Activated T-cell treated with anti-CD3 and anti-CD28 coated beads, Interleukin-2, amount 50 U/mL, for 1 hour (primary cell): ENCODE results near the gene RFX2.
"Not testable (repeated sequence)": the region's sequence is repeated elsewhere in the genome, so short reads cannot be mapped to it uniquely, and the experiment has no call there.

ENCODE experiments used
- DNase-seq: peaks from one replicate; pipeline ENCODE4 v3.0.0-alpha.2; 2020

Gene RFX2

DNA sequence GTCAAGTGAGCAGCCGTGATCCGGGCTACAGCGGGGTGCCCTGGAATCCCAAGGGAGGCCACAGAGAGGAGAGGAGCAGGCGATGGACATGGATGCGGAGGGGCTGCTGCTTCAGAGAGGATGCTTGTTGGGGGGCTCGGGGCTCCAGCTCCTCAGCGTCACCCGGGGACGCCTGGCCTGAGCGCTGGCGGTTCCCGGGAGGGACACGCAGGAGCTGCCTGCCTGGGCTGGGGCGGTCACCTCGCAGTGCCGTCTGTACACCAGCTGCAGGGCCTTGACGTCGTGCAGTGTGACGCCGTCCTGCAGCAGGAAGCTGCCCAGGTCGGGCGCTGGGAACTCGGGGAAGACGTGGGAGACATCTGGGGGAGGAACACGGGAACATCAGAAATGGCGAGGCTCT, 102.4 kb downstream of the RFX2 start:
- DNase-seq, result no peak

DNA sequence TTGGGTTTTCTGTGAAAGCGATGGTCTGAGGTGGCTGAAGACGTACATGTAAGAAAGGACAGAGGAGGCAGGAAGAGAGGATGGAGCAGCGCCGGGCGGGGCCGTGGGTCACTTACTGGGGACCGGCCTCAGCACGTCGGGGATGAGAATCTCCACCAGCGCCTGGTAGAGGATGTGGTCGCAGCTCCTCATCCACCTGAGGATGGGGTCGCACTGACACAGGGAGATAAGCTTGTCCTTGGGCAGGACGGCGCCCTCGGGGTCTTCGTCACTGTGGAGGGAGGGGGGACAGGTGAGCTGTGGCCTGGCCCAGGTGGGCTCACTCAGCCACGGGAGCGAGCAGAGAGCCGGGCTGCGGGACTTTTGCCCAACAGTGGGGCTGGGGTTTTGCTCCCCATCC, 103.4 kb downstream of the RFX2 start:
- DNase-seq, result no peak

DNA sequence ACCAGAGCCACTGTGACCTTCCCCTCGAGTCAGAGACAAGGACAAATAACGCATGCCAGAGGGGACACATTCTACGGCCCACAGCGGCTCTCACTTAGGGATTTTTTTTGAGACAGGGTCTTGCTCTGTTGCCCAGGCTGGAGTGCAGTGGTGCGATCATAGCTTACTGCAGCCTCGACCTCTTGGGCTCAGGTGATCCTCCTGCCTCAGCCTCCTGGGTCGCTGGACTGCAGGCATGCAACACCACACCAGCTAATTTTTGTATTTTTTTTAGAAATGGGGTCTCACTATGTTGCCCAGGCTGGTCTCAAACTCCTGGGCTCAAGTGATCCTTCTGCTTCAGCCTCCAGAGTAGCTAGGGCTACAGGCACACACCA, 104.2 kb downstream of the RFX2 start:
- DNase-seq, result not testable (repeated sequence)

DNA sequence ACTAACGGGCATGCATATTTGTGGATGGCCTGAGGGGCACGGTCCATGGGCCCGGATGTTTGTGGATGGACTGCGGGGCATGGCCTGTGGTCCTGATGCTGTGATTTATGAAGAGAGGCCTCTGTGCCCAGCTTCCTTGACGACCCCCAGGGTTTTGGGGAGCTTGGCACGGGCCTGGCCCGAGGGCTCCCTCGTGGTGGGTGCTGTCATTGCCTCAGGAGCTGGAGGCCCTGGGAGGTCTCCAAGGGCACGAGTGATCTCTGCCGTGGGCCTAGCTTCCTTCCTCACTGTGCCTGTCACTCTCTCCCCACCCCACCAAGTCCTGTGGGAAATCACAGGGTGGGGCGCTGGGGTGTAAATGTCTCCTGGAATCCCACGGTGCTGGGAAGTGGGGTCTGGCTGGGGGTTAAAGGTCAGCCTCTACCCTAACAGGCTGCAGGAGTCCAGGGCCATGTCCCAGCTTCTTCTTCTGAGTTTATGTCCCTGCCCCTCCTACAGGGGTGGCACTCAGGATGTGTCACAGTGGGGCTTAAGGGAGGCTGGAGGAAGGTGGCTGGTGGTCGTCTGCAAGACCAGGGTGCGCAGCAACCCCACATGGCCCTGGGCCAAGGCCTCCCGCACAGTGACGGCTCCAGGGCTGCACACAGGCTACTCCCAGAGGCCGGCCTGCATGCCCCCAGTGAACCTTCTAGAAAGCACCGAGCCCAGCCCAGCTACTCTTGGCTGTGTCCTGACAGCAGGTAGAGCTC, 104.8 kb downstream of the RFX2 start:
- no peak for DNase-seq

DNA sequence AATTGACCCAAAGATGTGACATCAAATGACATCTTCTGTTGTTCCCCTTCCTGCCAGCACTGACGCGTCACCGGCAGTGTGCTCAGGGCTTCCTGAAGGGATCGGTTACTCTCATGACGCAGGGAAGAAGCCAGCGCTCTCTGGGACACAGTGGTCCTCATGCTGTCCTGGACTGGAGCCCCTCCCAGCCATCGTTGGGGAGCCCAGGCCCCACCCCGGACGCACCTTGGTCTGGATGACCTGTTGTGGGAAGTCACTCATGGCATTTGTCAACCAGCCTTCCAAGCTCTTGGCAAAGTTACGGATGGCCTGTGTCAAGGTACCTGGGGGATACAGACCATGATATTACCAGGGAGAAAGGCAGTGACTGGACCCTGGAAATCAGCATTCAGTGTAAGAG, 106.3 kb downstream of the RFX2 start:
- DNase-seq, result no peak

DNA sequence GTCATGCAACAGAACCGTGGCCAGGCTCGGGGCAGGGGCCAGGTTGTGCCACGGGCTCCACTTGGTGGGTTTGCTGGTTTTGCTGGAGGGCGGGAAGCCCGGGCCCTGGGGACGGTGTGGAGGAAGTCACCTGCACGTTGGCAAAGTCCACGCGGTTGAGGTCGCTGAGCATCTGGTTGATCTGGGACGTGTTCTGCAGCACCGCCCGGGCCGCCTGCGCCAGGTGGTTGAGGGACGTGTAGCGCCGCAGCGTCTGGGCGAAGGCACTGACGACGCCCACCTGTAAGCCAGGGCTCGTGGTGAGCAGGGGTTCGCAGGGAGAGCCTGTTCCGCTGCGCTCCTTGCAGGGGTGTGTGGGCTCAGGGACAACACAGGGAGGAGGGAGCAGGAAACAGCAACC, 107.7 kb downstream of the RFX2 start:
- DNase-seq, result no peak

DNA sequence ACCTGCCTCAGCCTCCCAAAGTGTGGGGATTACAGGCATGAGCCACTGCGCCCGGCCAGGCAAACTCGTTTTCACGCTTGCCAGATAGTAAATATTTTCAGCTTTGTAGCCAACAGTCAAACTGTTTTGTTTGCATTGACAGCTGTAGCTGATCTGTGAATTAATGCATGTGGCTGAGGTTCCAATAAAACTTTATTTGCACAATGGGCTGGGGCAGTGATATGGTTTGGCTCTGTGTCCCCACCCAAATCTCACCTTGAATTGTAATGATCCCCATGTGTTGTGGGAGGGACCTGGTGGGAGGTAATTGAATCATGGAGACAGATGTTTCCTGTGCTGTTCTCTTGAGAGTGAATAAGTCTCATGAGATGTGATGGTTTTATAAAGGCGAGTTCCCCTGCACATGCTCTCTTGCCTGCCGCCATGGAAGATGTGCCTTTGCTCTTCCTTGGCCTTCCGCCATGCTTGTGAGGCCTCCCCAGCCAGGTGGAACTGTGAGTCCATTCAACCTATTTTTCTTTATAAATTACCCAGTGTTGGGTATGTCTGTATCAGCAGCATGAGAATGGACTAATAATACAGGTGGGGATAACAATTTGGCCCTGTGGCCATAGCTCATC, 110.0 kb downstream of the RFX2 start:
- DNase-seq, result no peak

DNA sequence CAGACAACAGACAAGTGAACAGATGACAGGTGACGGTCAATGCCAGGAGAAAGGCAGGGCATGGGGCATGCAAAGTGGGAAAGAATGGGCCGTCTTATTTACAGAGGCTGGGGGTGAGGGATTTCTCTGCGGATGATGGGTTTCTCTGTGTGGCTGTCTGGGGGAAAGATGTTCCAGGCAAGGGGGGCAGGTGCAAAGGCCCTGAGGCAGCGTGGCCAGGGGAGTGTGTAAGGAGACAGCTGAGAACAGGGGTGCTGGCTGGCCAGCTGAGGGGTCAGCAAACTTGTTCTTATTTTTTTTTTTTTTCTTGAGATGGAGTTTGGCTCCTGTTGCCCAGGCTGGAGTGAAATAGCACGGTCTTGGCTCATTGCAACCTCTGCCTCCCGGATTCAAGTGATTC, 110.6 kb downstream of the RFX2 start:
- no peak for DNase-seq

DNA sequence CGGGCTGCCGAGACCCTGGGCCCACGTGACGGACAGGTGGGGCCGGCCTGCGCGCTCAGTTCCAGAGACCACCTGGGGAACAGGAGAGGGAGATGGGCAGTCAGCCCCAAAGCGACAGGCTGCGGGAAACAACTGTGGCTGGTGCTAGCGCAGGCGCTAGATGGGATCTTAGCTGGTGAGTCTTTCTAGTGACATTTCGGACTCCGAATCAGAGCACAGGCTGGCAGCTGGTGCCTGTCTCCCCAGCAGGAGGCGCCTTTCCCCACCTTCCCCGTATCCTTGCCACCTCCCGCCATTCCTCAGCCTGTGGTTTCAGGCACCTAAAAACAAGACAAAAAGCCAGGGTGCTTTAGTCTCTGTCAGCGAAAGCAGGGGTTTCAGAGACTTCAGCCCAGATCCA, 112.9 kb downstream of the RFX2 start:
- DNase-seq, result no peak

DNA sequence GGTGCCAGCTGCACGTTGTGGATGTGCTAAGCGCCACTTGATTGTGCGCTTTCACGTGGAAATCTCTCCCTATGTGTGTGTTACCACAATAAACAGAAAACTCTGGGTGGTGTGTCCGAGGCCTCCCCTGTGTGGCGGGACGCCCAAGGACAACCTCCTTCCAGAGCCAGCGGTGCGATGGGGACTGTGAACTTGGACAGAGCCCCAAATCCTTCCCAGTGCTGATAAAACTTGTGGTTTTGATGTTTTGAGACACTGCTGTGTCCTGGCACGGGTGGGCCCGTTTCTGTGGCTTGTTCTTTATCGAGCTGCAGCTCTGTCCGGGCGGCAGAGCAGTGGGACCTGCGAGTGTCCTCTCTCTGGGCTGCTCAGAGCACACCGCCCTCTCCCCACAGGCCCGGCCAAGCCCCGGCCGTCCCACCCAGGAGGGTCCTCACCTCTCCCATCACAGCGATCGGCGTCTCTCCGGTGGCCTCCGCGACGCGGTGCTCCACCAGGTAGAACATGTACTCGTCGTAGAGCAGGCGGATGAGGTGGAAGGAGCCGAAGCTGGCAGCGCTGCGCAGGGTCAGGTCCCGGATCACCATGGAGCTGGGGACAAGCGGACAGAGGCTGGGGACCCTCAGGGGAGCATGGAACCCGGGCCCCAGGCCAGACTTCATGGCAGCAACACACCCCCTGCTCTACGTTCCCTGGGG, 113.5 kb downstream of the RFX2 start:
- DNase-seq, result no peak

DNA sequence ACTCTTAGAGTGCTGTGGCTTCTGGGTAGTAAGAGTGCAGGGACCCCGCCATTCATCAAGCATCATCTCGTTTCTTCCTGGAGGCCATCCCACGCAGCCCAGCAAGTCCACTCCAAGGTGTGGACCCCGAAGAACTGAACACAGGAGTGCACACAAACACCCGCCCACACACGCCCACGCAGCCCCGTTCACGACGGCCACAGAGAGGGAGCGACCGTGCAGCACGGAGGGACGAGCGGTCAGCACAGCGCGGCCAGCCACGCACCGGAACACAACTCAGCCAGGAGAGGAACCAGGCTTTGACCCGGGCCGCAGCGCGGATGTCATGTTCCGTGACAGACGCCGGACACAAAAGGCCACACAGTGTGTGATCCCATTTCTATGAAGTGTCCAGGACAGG, 114.2 kb downstream of the RFX2 start:
- no peak for DNase-seq

DNA sequence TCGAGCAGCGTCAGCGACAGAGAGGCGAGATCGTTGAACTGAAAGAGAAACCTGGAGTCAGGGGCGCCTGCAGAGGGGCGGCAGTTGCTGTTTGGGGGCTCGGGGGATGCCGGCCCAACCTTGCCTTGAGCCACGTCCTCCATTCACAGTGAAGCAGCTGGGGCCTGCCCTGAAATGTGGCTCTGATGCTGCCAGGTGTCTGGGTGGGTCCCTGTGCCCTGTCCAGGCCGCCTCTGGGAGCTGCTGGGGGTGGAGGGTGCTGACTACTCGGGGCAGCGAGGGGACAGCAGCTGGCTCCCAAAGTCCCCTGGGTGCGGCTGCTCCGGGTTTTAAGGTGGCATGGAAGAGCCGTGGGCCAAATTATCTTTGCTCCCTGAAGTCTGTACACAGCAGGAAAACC, 114.7 kb downstream of the RFX2 start:
- DNase-seq, result no peak

DNA sequence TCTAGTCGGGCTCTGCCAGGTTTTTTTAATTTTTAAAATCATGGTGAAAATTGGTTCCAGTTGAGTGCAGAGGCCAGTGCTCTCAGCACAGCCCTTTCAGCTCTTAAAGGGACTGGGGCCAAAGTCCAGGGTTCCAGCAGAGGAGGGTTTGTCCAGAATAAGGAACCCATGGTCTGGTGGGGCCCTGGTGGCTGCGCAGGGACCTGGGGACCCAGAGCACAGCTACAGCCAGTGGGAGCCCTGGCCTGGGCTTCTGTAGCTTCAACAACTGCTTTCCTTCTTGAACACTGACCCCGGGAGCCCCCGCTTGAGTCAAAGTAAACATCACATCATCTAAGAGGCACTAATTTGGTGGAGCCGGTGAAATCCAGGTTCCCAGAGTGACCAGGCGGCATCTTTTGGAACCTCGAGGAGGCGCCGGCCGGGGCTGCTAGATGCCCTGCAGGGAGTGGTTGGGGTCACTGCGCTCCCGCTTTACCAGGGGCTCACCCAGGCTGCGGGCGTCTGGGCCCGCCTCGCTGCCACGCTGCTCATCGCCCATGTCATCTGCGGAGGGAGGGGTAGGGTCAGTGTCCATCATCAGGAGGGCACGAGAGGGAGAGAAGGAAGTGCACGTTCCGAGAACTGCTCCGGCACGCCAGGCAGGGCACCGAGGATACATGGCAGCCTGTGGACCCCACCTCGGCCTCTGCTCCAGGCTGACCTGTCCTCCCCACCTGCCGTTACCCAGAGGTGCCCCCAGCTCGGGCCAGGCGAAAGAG, 115.7 kb downstream of the RFX2 start:
- DNase-seq, result no peak

DNA sequence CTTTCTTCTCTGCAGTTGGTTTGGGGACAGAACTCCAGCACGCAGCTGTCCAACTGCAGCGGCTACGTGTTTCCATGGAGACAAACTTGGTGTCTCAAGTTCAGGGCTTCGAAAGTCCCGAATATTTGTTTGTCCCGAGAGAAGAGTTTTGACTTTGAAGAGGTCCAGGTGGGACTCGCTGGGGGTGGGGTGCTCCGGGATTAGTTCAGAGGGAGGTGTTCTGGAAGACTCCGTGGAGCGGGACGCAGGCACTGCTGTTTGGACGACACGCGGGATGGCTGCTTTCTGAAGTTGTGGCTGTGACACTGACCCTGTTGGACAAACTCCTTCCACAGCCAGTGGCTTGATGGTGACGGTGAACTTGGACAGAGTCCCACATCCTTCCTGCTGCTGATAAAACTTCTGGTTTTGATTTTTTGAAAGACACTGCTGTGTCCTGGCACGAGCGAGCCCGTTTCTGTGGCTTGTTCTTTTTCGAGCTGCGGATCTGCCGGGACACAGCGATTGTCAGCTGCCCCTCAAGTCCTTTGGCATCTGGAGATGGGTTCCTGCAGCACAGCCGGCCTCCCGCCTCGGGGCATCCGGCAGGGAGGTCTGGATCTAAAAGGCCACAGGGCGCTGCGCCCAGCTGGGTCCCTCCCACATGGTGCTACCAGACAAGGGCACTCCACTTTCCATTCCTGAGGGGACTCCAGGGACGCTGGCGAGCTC, 116.5 kb downstream of the RFX2 start:
- DNase-seq, result no peak

DNA sequence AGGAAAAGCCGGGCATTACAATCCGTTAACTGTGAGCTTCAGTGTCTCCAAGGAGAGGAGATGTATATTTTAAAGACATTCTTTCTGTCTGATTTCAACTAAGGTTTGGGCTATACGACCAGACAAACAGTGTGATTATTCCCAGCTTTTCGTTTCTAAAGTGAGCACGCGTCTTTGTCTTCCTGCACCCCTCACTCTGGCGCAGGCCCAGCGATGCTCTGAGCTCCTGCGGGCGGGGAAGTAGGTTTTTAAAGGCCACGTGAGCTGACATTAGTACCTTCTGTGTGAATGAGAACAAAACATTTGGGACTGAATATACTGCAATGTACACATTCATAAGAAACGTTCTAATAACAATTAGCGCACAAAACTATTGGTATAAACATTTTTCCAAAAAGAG, 117.1 kb downstream of the RFX2 start:
- no peak for DNase-seq

DNA sequence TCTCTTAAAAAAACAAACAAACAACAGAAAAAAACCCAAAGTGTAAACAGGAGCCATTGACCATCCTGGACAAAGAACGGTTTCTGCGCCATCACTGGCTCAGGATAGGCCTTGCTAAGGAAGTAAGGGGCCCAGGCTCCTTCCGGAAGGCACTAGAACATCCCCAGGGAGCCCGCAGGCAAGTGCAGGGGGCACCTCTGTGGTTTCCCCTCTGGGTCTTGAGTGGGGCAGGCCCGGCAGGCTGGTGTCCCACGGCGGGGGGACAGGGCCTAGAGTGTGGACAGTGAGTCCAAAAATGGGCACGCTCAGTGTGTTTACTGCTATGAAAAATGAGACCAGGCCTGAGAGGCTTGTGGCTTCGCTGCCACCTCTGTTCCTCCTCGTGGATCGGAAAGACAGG, 117.5 kb downstream of the RFX2 start:
- no peak for DNase-seq

DNA sequence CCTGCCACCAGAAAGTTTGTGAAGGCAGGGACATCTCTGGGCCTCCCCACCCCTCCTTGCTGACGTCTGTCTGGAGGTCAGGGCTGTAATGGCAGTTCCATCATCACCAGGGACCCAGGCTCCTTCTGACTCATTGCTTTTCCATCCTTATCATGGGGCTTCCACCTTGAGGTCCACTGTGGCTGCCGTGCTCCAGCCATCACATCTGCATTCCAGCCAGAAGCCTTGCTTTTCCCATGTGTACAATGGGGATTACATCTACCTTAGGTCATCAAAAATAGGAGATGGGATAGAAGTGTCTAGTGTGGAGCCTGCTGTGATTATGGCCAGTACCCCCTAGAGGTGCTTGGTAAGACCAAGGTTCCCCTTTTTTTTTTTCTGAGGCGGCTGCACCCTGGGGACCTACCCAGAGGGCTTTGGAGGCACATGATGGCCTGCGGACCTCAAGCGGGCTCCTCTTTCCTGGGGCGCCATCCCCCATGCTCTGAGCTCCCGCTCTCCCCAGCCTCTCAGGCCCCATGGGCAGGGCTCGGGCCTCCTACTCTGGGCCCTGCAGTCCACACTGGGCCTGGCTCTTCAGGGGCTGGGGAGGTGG, 119.0 kb downstream of the RFX2 start:
- no peak for DNase-seq

DNA sequence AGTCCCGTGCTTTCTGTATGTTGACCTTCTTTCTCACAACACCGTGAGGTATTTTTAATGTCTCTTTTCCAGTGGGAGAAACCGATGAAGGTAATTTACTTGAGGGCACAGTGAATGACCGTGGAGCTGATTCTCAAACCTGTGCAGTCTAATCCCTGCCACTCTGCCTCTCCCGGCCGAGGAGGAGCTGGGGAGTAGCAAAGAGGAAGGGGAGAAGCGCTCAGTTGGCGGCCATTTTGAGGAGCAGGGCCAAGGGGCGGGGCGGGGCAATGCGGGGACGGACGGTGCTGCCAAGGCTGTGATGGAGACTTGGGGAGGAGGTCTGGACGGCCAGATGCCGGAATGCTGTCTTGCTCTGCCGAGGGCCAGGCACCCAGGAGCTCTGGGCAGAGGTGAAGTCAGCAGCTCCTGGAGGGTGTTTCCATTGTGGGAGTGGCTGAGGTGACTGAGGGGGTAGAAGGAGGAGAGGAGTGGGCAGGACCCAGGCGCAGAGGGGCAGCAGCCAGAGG, 120.0 kb downstream of the RFX2 start:
- DNase-seq, result no peak

DNA sequence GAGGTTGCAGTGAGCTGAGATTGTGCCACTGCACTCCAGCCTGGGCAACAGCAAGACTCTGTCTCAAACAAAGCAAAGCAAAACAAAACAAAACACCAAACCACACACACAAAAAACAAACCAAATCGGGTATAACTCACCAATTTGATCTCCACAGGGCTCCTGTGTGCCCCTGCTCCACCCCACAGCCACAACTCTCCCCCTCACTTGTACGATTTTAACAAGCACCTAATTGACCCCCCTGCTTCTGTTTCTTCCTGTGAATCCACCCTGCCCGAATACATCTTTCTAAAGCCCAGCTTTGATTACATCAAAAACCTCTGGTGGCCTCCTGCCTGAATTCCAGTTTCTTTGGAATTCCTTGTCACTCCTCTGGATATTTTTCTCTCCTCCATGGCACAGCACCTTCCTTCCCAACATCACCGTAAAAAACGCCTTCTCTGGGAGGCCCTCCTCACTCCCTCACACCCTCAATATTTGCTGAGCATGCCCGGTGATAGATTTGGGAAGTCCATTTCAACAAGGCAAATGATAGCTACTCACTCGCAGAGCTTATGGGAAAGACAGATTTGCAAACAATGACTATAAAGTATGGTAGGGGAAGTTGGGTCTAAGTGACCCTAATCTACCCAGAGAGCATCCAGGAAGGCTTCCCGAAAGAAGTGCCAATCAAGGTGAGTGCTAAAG, 120.8 kb downstream of the RFX2 start:
- no peak for DNase-seq

DNA sequence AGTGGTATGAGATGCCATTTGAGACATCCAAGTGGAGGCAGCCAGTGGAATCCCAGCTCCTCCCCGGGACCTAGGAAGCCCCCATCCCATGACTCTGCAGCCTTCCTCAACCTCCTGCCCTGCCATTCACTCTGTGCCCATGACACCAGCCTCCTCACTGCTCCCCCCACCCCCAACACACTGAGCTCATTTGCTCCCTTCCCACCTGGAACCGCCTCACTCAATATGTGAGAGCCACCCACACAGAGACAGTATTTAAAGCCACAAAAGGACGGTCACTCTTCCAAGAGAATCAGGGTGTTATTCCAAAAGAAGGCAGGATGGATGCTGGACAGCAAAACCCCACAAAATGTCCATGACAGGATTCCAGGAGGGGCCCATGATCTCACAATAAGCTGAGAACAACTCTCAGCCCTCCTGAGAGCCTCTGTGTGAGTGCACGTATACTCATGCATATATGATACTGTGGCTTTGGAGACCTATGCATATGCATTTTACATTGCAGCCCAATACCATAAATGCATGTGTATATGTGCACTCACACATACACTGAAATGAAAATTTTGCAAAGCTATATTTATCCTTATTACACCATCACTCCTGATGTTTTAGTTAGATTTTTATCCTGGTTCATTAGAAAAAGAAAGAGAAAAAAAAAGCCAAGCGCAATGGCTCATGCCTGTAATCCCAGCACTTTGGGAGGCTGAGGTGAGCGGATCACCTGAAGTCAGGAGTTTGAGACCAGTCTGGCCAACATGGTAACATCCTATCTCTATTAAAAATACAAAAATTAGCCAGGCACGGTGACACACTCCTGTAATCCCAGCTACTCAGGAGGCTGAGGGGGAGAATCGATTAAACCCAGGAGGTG, 121.5 kb downstream of the RFX2 start:
- no peak for DNase-seq
